Heart left ventricle (tissue), 16 donors: Measurements from ENCODE around the gene FASN. TPM values are rescaled to one million over a fixed set of nuclear protein-coding genes. Genes with fewer than 3 reads are reported as not detected.
A peak's percentile ranks its signal among the peaks of the same experiment; 100 is the strongest.

Source experiments
- ATAC-seq, 4 donors: fragments of 200-7000 bp; cut with Tn5 transposase; one replicate each; pipeline ENCODE4 v1.9.1; 2020 to 2022; ENCODE audit warnings: moderate library complexity in 4 of 4, mild to moderate bottlenecking in 3 of 4, moderate number of reproducible peaks in 1 of 4
- DNase-seq, 5 donors: peaks; one replicate each; pipeline ENCODE4 v3.0.0-alpha.2; 2020
- H3K27ac ChIP-seq, 12 donors: fragments of 200-600 bp; sonication (generic) in 4 of 12; one replicate each; pipeline versions ENCODE4 v1.5.0 to v1.8.0; 2016 to 2022; ENCODE audit warnings: mild to moderate bottlenecking in 2 of 12
- H3K27me3 ChIP-seq, 9 donors: fragments of 200-600 bp; sonication (generic) in 2 of 9; one replicate each; pipeline versions ENCODE4 v1.5.1 to v1.8.0; 2016 to 2022; ENCODE audit warnings: mild to moderate bottlenecking in 3 of 9
- H3K36me3 ChIP-seq, 9 donors: fragments of 200-600 bp; sonication (generic) in 2 of 9; one replicate each; pipeline versions ENCODE4 v1.5.0 to v1.8.0; 2018 to 2022; ENCODE audit warnings: mild to moderate bottlenecking in 2 of 9
- H3K4me1 ChIP-seq, 12 donors: fragments of 200-600 bp; sonication (generic) in 4 of 12; one replicate each; pipeline versions ENCODE4 v1.5.0 to v1.8.0; 2016 to 2022; ENCODE audit warnings: mild to moderate bottlenecking in 3 of 12
- H3K4me3 ChIP-seq, 12 donors: fragments of 200-600 bp; sonication (generic) in 4 of 12; one replicate each; pipeline versions ENCODE4 v1.5.0 to v1.8.0; 2017 to 2022; ENCODE audit warnings: mild to moderate bottlenecking in 9 of 12, moderate library complexity in 4 of 12
- H3K9me3 ChIP-seq, 12 donors: fragments of 200-600 bp; sonication (generic) in 4 of 12; one replicate each; pipeline versions ENCODE4 v1.5.0 to v1.8.0; 2016 to 2022; ENCODE audit warnings: mild to moderate bottlenecking in 1 of 12
- CTCF ChIP-seq, 12 donors: fragments of 200-600 bp; sonication (generic) in 4 of 12; IDR thresholded peaks; one replicate each; pipeline versions ENCODE4 v1.5.0 to v1.8.0; 2018 to 2022; ENCODE audit warnings: antibody characterized with exemption in 12 of 12, mild to moderate bottlenecking in 5 of 12
- POLR2A ChIP-seq, 2 donors: fragments of 450-650 bp; IDR thresholded peaks; one replicate each; pipeline ENCODE4 v1.6.1; 2017; ENCODE audit warnings: antibody characterized with exemption in 2 of 2, mild to moderate bottlenecking in 2 of 2, moderate library complexity in 2 of 2
- WGBS, 4 donors: extraction: QIAGEN DNeasy Blood & Tissue Kit in 2 of 4; methylation state at CpG; one replicate each; pipeline versions ENCODE4 v1.1.5 to v1.1.7; 2013 to 2018; 5-methylcytosine and 5-hydroxymethylcytosine counted together
- intact Hi-C, 10 donors: fragments of 100-400 bp; cut with DNase I; formaldehyde crosslinking; loops; one replicate each; pipeline versions ENCODE4 v1.11.1 to v1.14.2; 2022
- polyA plus RNA-seq, 2 donors: library from polyadenylated mRNA; stranded (reverse); fragments of 200-250 nt; gene quantifications; one replicate each; pipeline ENCODE4 v1.2.3, GENCODE V29; 2013
- total RNA-seq, 9 donors: library from RNA; depleted of rRNA in 2 of 9; stranded (reverse); fragments of >200 nt in 2 of 9; fragmentation: NEBNext Ultra II Directional in 3 of 9; extraction: Animal tissue kit (Norgen Biotek cat#: 25700) in 3 of 9; gene quantifications; one replicate each; pipeline versions ENCODE4 v1.1.0 to v1.2.4, GENCODE V29; 2016 to 2023
- donor health status: ischemic (EF 13 %, LVEDD 7.1; RV severe dilation, severe dysfunction).
- donor health status: healthy with polysubstance abuse.
- donor health status: DM: no; HTN: yes; CAD: no.
- donor health status: DM: no; HTN: no; CAD: no.
- donor health status: ischemic (EF 25% LVEDD 6.9; RV normal size, moderate dysfunction).
- donor health status: ischemic (EF 25% LVEDD 5.7; RV mildly dilated, moderate dysfunction).
- donor health status: healthy.
- donor health status: DM: yes; HTN: yes; CAD: no.
- donor health status: ischemic (EF 35%, LVEDD 5.7; RV mildly dilated, moderate dysfunction).
- donor health status: nonischemic (EF 11% LVEDD 7.7; RV severe dilation, severe dysfunction).
- donor health status: DM: yes; HTN: yes; CAD: no.
- donor health status: PGD.
- donor health status: ischemic (EF 29% LVEDD 5.4; RV normal size, mild dysfunction).
- donor health status: nonischemic (EF 23%, LVEDD 6.1; RV moderate dilation, normal function).

FASN gene
- total and polyA plus RNA-seq, 11 donors: 6.9 to 103 (median 18.9) TPM

- ATAC-seq: no peak
- Histone ChIP-seq H3K4me3 (no peak overlapping the region), H3K27ac (no peak overlapping the region), H3K9me3 (no peaks in the 10 kb centered on the region), H3K36me3 (peaks cover 0 to 76% (median 59%) of the 10 kb centered on the region in 9 donors), H3K4me1 (peaks cover 0 to 23% (median 15%) of the 10 kb centered on the region in 12 donors), H3K27me3 (no peaks in the 10 kb centered on the region)
- 82 to 89% (median 88%) methylated on average over 17 to 34 of the region's 34 CpGs for whole genome bisulfite sequencing, 4 donors
- peak in 2 of 5 donors; percentile 24 to 63 for DNase-seq
- intact Hi-C loops: no loop called here
- TF ChIP-seq CTCF (IDR thresholded peaks at IDR 0.05) (no peak), POLR2A (IDR thresholded peaks at IDR 0.05) (no peak)
These were observed 36.8 kb downstream of the FASN start for GRCh38 chr17:82061047-82061925.

GRCh38 chr17:82060614-82061013 is 37.4 kb downstream of the FASN start:
- WGBS, 4 donors: 86 to 100% (median 89%) methylated on average over 8 to 14 of the region's 14 CpGs
- Histone ChIP-seq H3K4me1 (peaks cover 0 to 17% (median 11%) of the 10 kb centered on the region in 12 donors), H3K9me3 (no peaks in the 10 kb centered on the region), H3K4me3 (no peak overlapping the region), H3K27ac (no peak overlapping the region), H3K27me3 (no peaks in the 10 kb centered on the region), H3K36me3 (peaks cover 0 to 83% (median 66%) of the 10 kb centered on the region in 9 donors)
- peak in 1 of 5 donors; percentile 48 for DNase-seq
- no peak for ATAC-seq
- intact Hi-C loops: no loop called here
- TF ChIP-seq CTCF (IDR thresholded peaks at IDR 0.05) (no peak), POLR2A (IDR thresholded peaks at IDR 0.05) (no peak)

- ATAC-seq (no peak), DNase-seq (peak in 1 of 5 donors; percentile 47)
- intact Hi-C loops: no loop called here
- H3K4me3 ChIP-seq: no peak overlapping the region
- TF ChIP-seq POLR2A (IDR thresholded peaks at IDR 0.05) (no peak), CTCF (IDR thresholded peaks at IDR 0.05) (no peak)
- no peaks in the 10 kb centered on the region for H3K9me3 ChIP-seq
- peaks cover 0 to 14% (median 10%) of the 10 kb centered on the region in 12 donors for H3K4me1 ChIP-seq
- WGBS, 4 donors: 81 to 87% (median 85%) methylated on average over 9 to 16 of the region's 16 CpGs
- no peaks in the 10 kb centered on the region for H3K27me3 ChIP-seq
- H3K36me3 ChIP-seq: peaks cover 0 to 89% (median 72%) of the 10 kb centered on the region in 9 donors
- no peak overlapping the region for H3K27ac ChIP-seq
These were observed 38.0 kb downstream of the FASN start for GRCh38 chr17:82060001-82060380.

- Histone ChIP-seq H3K27ac (no peak overlapping the region), H3K9me3 (no peaks in the 10 kb centered on the region), H3K27me3 (no peaks in the 10 kb centered on the region), H3K4me1 (peaks cover 0 to 8% (median 5%) of the 10 kb centered on the region in 12 donors), H3K36me3 (peaks cover 0 to 94% (median 77%) of the 10 kb centered on the region in 9 donors), H3K4me3 (no peak overlapping the region)
- DNase-seq (peak in 3 of 5 donors; percentile 21 to 62 (median 27)), ATAC-seq (no peak)
- 76 to 85% (median 80%) methylated on average over 10 to 19 of the region's 19 CpGs for WGBS, 4 donors
- TF ChIP-seq POLR2A (IDR thresholded peaks at IDR 0.05): no peak
- no peak for TF ChIP-seq CTCF (IDR thresholded peaks at IDR 0.05)
- intact Hi-C loops: loop anchor here in 1 of 10 donors (5.0 kb wide), 1 partner anchor 38 kb away; the partner anchor contains the start of gene FASN
These were observed 38.6 kb downstream of the FASN start for GRCh38 chr17:82059272-82060000.
